Astrocyte (in vitro differentiated cells and primary cell): ENCODE data around the gene P3H4. TPM values are rescaled to one million over a fixed set of nuclear protein-coding genes. Genes with fewer than 3 reads are reported as not detected.

ENCODE experiments used
- DNase-seq: peaks from one replicate; pipeline ENCODE4 v3.0.0-alpha.2; 2010; ENCODE audit warnings: low read depth
- FAIRE-seq: peaks from 2 replicates; lab custom pipeline; 2011; peaks lifted over from hg19 to GRCh38; lab: Jason Lieb, UNC
- H2AFZ ChIP-seq: 2 replicates; pipeline ENCODE4 v1.6.0; 2012; ENCODE audit warnings: low read depth, low read length, inconsistent platforms
- H3K27ac ChIP-seq: 2 replicates; pipeline ENCODE4 v1.5.1; 2011; ENCODE audit warnings: low read depth, low read length, inconsistent platforms
- H3K27me3 ChIP-seq: 2 replicates; pipeline ENCODE4 v1.6.0; 2011; ENCODE audit warnings: low read length, inconsistent platforms; ENCODE audit not compliant: insufficient read depth
- H3K36me3 ChIP-seq: 2 replicates; pipeline ENCODE4 v1.5.1; 2011; ENCODE audit warnings: low read length, inconsistent platforms; ENCODE audit not compliant: insufficient read depth
- H3K4me1 ChIP-seq: 2 replicates; pipeline ENCODE4 v1.5.1; 2011; ENCODE audit warnings: low read length, inconsistent platforms; ENCODE audit not compliant: insufficient read depth
- H3K4me2 ChIP-seq: 2 replicates; pipeline ENCODE4 v1.6.0; 2012; ENCODE audit warnings: low read length, inconsistent platforms
- H3K4me3 ChIP-seq: 2 replicates; pipeline ENCODE4 v1.5.1; 2011; ENCODE audit warnings: low read depth, mild to moderate bottlenecking, low read length, inconsistent platforms; ENCODE audit not compliant: insufficient read depth
- H3K79me2 ChIP-seq: 2 replicates; pipeline ENCODE4 v1.6.0; 2012; ENCODE audit warnings: mild to moderate bottlenecking, low read length, inconsistent platforms; ENCODE audit not compliant: insufficient read depth
- H3K9ac ChIP-seq: 2 replicates; pipeline ENCODE4 v1.6.0; 2012; ENCODE audit warnings: mild to moderate bottlenecking, low read length, inconsistent platforms
- H3K9me3 ChIP-seq: 2 replicates; pipeline ENCODE4 v1.5.1; 2012; ENCODE audit warnings: low read depth, mild to moderate bottlenecking, low read length, inconsistent platforms; ENCODE audit not compliant: insufficient read depth
- H4K20me1 ChIP-seq: 2 replicates; pipeline ENCODE4 v1.6.0; 2012; ENCODE audit warnings: low read length, inconsistent platforms; ENCODE audit not compliant: insufficient read depth
- H3K27ac Mint-ChIP-seq: one replicate; pipeline ENCODE4 v1.8.0; 2021; ENCODE audit warnings: mild to moderate bottlenecking, mixed read lengths; ENCODE audit not compliant: unreplicated experiment
- H3K27me3 Mint-ChIP-seq: one replicate; pipeline ENCODE4 v1.8.0; 2021; ENCODE audit warnings: low read depth, mixed read lengths; ENCODE audit not compliant: unreplicated experiment
- H3K36me3 Mint-ChIP-seq: one replicate; pipeline ENCODE4 v1.8.0; 2021; ENCODE audit warnings: low read depth, mixed read lengths; ENCODE audit not compliant: unreplicated experiment
- H3K4me1 Mint-ChIP-seq: one replicate; pipeline ENCODE4 v1.8.0; 2021; ENCODE audit warnings: low read depth, mixed read lengths; ENCODE audit not compliant: unreplicated experiment
- H3K4me3 Mint-ChIP-seq: one replicate; pipeline ENCODE4 v1.8.0; 2021; ENCODE audit warnings: mild to moderate bottlenecking, moderate library complexity, mixed read lengths; ENCODE audit not compliant: unreplicated experiment
- H3K9me3 Mint-ChIP-seq: one replicate; pipeline ENCODE4 v1.8.0; 2021; ENCODE audit warnings: mild to moderate bottlenecking, mixed read lengths; ENCODE audit not compliant: unreplicated experiment
- EZH2 ChIP-seq: IDR thresholded peaks from 2 replicates; pipeline ENCODE4 v1.6.1; 2012; ENCODE audit warnings: mild to moderate bottlenecking, low read length, inconsistent platforms; ENCODE audit not compliant: insufficient read depth
- total RNA-seq: library from RNA; stranded (reverse); gene quantifications from 2 replicates; pipeline ENCODE4 v1.2.1, GENCODE V29; 2021
- TF ChIP-seq, protein P1 (sequence below): IDR thresholded peaks from 2 replicates; pipeline ENCODE4 v1.5.1; 2011; ENCODE audit warnings: low read depth, mild to moderate bottlenecking, inconsistent platforms, low read length, moderate library complexity; ENCODE audit not compliant: insufficient read depth

The P3H4 gene
- total RNA-seq, 1 donor from 2014 or later, result 81.5 TPM

DNA sequence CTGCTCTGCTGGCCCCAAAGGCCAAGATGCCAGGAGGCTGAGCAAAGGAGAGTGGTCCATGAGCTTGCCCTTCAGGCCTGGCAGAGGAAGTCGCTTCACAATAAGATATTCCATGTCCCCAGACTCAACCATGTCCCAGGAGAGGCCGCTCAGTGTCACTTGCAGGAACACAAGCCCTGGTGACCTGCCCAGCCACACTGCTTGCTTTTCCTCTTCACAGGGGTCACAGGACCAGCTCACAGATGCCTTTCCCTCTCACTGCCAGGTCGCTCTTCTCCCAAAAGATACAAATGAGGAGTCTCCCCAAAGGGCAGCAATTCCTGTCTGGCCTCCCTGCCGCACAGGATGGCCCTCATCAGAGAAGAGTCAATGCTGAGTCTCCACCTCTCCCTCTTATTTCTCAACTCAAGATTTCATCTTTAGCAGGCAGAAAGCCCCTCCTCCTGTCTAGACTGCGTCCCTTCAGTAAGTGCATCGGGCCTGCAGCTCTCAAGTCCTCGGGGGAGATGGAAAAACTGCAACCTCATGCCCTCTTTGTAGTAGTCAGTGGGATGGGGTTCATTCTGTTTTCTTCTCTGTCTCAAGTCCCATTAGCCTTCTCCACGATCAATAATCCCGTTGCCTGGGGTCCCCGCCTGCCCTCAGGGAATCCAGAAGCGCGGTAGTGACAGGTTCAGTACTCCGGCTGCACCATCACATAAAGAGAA lies 30.2 kb downstream of the P3H4 start:
- no peak overlapping the region for H2AFZ ChIP-seq
- H3K36me3 Mint-ChIP-seq, result peaks cover 12% of the 10 kb centered on the region
- FAIRE-seq (no peak), DNase-seq (no peak)
- peaks cover 39% of the 10 kb centered on the region for H3K4me1 ChIP-seq
- peaks cover 39% of the 10 kb centered on the region for H3K4me1 Mint-ChIP-seq
- H3K27me3 ChIP-seq, result no peaks in the 10 kb centered on the region
- peaks cover 52% of the 10 kb centered on the region for H4K20me1 ChIP-seq
- H3K9ac ChIP-seq, result no peak overlapping the region
- H3K4me2 ChIP-seq, result no peak overlapping the region
- no peaks in the 10 kb centered on the region for H3K9me3 ChIP-seq
- no peaks in the 10 kb centered on the region for H3K36me3 ChIP-seq
- peak overlapping the region; percentile 89 for H3K27ac Mint-ChIP-seq
- H3K9me3 Mint-ChIP-seq, result no peaks in the 10 kb centered on the region
- H3K79me2 ChIP-seq, result peaks cover 41% of the 10 kb centered on the region
- H3K27me3 Mint-ChIP-seq, result no peaks in the 10 kb centered on the region
- H3K4me3 Mint-ChIP-seq, result peak overlapping the region; percentile 68
- H3K27ac ChIP-seq, result no peak overlapping the region
- no peak overlapping the region for H3K4me3 ChIP-seq
- TF ChIP-seq, protein P1, sequence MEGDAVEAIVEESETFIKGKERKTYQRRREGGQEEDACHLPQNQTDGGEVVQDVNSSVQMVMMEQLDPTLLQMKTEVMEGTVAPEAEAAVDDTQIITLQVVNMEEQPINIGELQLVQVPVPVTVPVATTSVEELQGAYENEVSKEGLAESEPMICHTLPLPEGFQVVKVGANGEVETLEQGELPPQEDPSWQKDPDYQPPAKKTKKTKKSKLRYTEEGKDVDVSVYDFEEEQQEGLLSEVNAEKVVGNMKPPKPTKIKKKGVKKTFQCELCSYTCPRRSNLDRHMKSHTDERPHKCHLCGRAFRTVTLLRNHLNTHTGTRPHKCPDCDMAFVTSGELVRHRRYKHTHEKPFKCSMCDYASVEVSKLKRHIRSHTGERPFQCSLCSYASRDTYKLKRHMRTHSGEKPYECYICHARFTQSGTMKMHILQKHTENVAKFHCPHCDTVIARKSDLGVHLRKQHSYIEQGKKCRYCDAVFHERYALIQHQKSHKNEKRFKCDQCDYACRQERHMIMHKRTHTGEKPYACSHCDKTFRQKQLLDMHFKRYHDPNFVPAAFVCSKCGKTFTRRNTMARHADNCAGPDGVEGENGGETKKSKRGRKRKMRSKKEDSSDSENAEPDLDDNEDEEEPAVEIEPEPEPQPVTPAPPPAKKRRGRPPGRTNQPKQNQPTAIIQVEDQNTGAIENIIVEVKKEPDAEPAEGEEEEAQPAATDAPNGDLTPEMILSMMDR, result no peak
- TF ChIP-seq EZH2, result no peak

DNA sequence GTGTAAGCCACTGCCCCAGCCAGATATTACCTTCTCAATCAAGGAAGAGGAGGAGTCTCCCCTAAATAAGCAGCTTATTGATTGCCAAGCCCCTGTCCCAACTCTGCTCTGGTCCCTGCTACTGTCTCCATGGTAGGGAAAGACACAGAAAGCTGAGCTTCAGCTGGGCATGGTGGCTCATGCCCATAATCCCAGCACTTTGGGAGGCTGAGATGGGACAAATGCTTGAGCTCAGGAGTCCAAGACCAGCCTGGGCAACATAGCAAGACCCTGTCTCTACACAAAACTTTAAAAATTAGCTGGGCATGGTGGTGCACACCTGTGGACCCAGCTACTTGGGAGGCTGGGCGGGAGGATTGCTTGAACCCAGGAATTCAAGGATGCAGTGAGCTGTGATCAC lies 31.8 kb downstream of the P3H4 start:
- H3K27me3 Mint-ChIP-seq, result no peaks in the 10 kb centered on the region
- Histone ChIP-seq H3K36me3 (no peaks in the 10 kb centered on the region), H3K9ac (no peak overlapping the region), H3K4me3 (no peak overlapping the region), H3K9me3 (no peaks in the 10 kb centered on the region), H3K4me2 (no peak overlapping the region), H2AFZ (no peak overlapping the region), H3K27ac (no peak overlapping the region), H3K27me3 (no peaks in the 10 kb centered on the region), H3K79me2 (peaks cover 43% of the 10 kb centered on the region), H4K20me1 (peaks cover 57% of the 10 kb centered on the region), H3K4me1 (peaks cover 37% of the 10 kb centered on the region)
- no peak for FAIRE-seq
- no peak for TF ChIP-seq EZH2
- TF ChIP-seq, protein P1, result no peak
- DNase-seq, result no peak
- peaks cover 52% of the 10 kb centered on the region for H3K4me1 Mint-ChIP-seq
- no peak overlapping the region for H3K4me3 Mint-ChIP-seq
- H3K9me3 Mint-ChIP-seq, result no peaks in the 10 kb centered on the region
- H3K36me3 Mint-ChIP-seq, result peaks cover 18% of the 10 kb centered on the region
- H3K27ac Mint-ChIP-seq, result no peak overlapping the region

DNA sequence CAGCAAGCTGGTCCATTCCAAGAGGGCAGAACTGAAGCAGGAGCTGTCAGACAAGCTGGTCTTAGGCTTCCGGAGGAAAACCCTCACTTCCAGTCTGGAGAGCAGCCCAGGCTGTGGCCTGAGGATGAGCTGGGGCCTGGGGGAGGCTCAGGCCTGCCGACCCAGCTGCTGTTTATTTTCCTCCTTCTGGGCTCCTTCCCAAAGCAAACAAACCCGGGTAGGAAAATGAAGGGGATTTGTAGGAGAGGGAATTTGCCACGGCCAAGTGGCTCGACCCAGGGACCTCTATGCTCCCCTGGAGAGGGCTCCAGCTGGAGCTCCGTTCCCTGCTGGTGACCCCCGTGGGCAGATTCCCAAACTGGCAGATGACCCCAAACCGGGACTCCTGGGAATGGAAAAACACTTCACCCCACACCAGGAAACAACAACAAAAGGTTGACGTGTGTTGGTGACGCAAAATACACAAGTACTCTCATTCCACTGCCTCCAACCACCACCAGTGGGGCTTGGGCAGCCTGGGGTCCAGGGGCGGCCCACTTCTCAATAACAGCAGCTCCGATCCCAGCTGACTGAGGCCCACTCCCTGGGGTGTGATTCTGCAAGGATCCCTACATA lies 34.1 kb downstream of the P3H4 start:
- H3K27me3 ChIP-seq, result no peaks in the 10 kb centered on the region
- Mint-ChIP-seq H3K4me3 (peak overlapping the region; percentile 23), H3K27me3 (no peaks in the 10 kb centered on the region), H3K27ac (no peak overlapping the region), H3K9me3 (no peaks in the 10 kb centered on the region), H3K4me1 (peaks cover 62% of the 10 kb centered on the region), H3K36me3 (peaks cover 18% of the 10 kb centered on the region)
- H3K36me3 ChIP-seq, result no peaks in the 10 kb centered on the region
- H3K9me3 ChIP-seq, result no peaks in the 10 kb centered on the region
- FAIRE-seq (no peak), DNase-seq (peak; percentile 90)
- peak overlapping the region; percentile 50 for H3K9ac ChIP-seq
- peaks cover 38% of the 10 kb centered on the region for H3K4me1 ChIP-seq
- no peak overlapping the region for H2AFZ ChIP-seq
- peak overlapping the region; percentile 81 for H3K27ac ChIP-seq
- H3K4me3 ChIP-seq, result no peak overlapping the region
- peaks cover 40% of the 10 kb centered on the region for H4K20me1 ChIP-seq
- peak overlapping the region; percentile 79 for H3K4me2 ChIP-seq
- H3K79me2 ChIP-seq, result peaks cover 35% of the 10 kb centered on the region
- TF ChIP-seq, protein P1, result no peak
- TF ChIP-seq EZH2, result no peak
